HepG2 (cell line): ENCODE results near the gene TTC16. TPM values are rescaled to one million over a fixed set of nuclear protein-coding genes. Genes with fewer than 3 reads are reported as not detected.
A peak's percentile ranks its signal among the peaks of the same experiment; 100 is the strongest.

Experiments
- ETV6 ChIP-seq: sonication (generic); formaldehyde crosslinking; conservative IDR thresholded peaks from 2 replicates; pipeline ENCODE4 v1.4.0; 2020; ENCODE audit warnings: missing genetic modification reagents
- FOXO1 ChIP-seq: sonication (generic); formaldehyde crosslinking; IDR thresholded peaks from 2 replicates; pipeline ENCODE4 v1.4.0; 2020; ENCODE audit warnings: missing genetic modification reagents
- HNRNPK ChIP-seq: fragments of 200-400 bp; formaldehyde crosslinking; IDR thresholded peaks from 2 replicates; pipeline ENCODE4 v1.6.1; 2018; ENCODE audit warnings: low read length, low read depth, moderate library complexity, mild to moderate bottlenecking; ENCODE audit not compliant: poor library complexity, severe bottlenecking
- KIAA2018 ChIP-seq: sonication (generic); formaldehyde crosslinking; IDR thresholded peaks from 2 replicates; pipeline ENCODE4 v1.5.0; 2020; ENCODE audit warnings: mild to moderate bottlenecking, missing genetic modification reagents, borderline replicate concordance
- MYNN ChIP-seq: sonication (generic); formaldehyde crosslinking; IDR thresholded peaks from 2 replicates; pipeline ENCODE4 v1.4.0; 2020; ENCODE audit warnings: mild to moderate bottlenecking, low read depth, missing genetic modification reagents
- NR2C2 ChIP-seq: sonication (generic); formaldehyde crosslinking; IDR thresholded peaks from 2 replicates; pipeline ENCODE4 v1.4.0; 2020; ENCODE audit warnings: missing genetic modification reagents, mild to moderate bottlenecking, moderate library complexity, borderline replicate concordance
- NRL ChIP-seq: sonication (generic); formaldehyde crosslinking; IDR thresholded peaks from 2 replicates; pipeline ENCODE4 v1.5.0; 2020; ENCODE audit warnings: missing genetic modification reagents, mild to moderate bottlenecking, moderate library complexity, borderline replicate concordance
- SETDB1 ChIP-seq: sonication (generic); formaldehyde crosslinking; IDR thresholded peaks from 2 replicates; pipeline ENCODE4 v1.5.1; 2020; ENCODE audit warnings: missing genetic modification reagents, mild to moderate bottlenecking, borderline replicate concordance
- TIGD3 ChIP-seq: sonication (generic); formaldehyde crosslinking; IDR thresholded peaks from 2 replicates; pipeline ENCODE4 v1.5.1; 2020; ENCODE audit warnings: mild to moderate bottlenecking, missing genetic modification reagents, borderline replicate concordance
- ZBTB46 ChIP-seq: sonication (generic); formaldehyde crosslinking; IDR thresholded peaks from 2 replicates; pipeline ENCODE4 v1.4.0; 2020; ENCODE audit warnings: mild to moderate bottlenecking, missing genetic modification reagents, borderline replicate concordance
- ZNF282 ChIP-seq: fragments of 450-650 bp; IDR thresholded peaks from 2 replicates; pipeline ENCODE4 v1.6.1; 2018; ENCODE audit not compliant: partially characterized antibody
- ZNF557 ChIP-seq: sonication (generic); formaldehyde crosslinking; IDR thresholded peaks from 2 replicates; pipeline ENCODE4 v1.4.0; 2020; ENCODE audit warnings: missing genetic modification reagents
- polyA plus RNA-seq, 8 experiments: library from polyadenylated mRNA; depleted of rRNA in 3 of 8; stranded (reverse) in 7 of 8; unstranded in 1 of 8; fragments of >200 nt; fragmentation: Illumina TruSeq in 4 of 8; extraction: Trizol in 4 of 8; gene quantifications; 2 replicates each; pipeline versions ENCODE4 v1.2.1 to v1.2.3, GENCODE V29; 2011 to 2016; ENCODE audit warnings: low read depth in 4 of 8, missing spikeins in 1 of 8, mixed read lengths in 1 of 8; ENCODE audit not compliant: insufficient read depth in 1 of 8
- total RNA-seq, 5 experiments: library from RNA; depleted of rRNA; stranded (reverse); fragments of >200 nt; fragmentation: Illumina TruSeq; extraction: Trizol; gene quantifications; 2 replicates each; pipeline ENCODE4 v1.2.3, GENCODE V29; 2016; ENCODE audit warnings: low read depth in 1 of 5
- TF ChIP-seq, protein P1 (sequence below): sonication (generic); formaldehyde crosslinking; IDR thresholded peaks from 2 replicates; pipeline ENCODE4 v1.4.0; 2020; ENCODE audit warnings: missing genetic modification reagents
- TF ChIP-seq, protein P2 (sequence below): sonication (generic); formaldehyde crosslinking; IDR thresholded peaks from 2 replicates; pipeline ENCODE4 v1.4.0; 2020; ENCODE audit warnings: missing genetic modification reagents; ENCODE audit errors: not compliant biosample characterization

Gene TTC16
- total and polyA plus RNA-seq, 2 of the 13 experiments (the other 11 are each of a cell fraction or from before 2014, with no cell fraction given): not detected

DNA sequence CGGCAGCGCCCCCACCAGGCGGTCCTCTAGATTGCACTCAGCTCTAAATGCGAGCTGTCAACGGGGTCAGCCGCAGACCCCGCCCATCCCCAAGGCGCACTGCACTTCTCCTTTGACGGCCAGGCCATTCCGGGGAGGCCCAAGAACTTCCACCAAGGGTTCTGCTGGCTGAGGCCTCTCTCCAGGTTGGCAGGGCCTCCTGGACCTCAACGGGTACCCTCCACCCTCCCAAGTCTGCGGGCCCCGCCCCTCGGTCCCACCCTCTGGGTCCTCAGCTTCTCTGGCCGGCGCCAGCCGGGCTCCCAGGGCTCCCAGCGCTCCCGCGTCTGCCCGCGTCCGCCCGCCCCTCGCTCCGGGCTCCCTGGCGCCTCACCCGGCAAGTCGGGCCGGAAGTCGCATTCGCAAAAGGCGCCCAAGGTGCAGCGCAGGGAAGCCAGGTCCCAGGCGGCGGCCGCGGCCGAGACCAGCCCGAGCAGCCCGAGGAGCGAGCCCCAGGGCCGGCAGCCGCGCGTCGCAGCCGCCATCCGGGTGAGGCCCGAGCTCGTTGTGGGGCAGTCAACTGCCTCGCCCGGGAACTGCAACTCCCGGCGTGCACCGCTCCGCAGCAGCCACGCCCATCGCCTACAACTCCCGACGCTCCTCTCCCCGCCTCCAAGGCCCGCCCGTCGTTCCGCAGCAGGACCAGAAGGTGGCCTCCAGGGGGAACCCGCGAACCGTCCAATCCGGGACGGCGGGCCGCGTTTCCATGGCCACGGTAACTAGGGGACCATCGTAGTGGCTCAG, 19.1 kb downstream of the TTC16 start, which contains the start of gene TOR2A (continued):
- TF ChIP-seq SETDB1 (CRISPR knock-in tag) (no peak), TIGD3 (CRISPR knock-in tag) (no peak), MYNN (CRISPR knock-in tag) (peak; percentile 99), FOXO1 (CRISPR knock-in tag) (peak; percentile 54; the same call in 1 of the 2 replicates), KIAA2018 (CRISPR knock-in tag) (peak; percentile 80; the same call in 1 of the 2 replicates), NR2C2 (CRISPR knock-in tag) (peak; percentile 70), ZBTB46 (CRISPR knock-in tag) (peak; percentile 92; the same call in 1 of the 2 replicates), ETV6 (no peak; the same call in 1 of the 2 replicates), HNRNPK (peak; percentile 42), NRL (CRISPR knock-in tag) (peak; percentile 49), ZNF282 (no peak), ZNF557 (CRISPR knock-in tag) (no peak)
- TF ChIP-seq, protein P1, sequence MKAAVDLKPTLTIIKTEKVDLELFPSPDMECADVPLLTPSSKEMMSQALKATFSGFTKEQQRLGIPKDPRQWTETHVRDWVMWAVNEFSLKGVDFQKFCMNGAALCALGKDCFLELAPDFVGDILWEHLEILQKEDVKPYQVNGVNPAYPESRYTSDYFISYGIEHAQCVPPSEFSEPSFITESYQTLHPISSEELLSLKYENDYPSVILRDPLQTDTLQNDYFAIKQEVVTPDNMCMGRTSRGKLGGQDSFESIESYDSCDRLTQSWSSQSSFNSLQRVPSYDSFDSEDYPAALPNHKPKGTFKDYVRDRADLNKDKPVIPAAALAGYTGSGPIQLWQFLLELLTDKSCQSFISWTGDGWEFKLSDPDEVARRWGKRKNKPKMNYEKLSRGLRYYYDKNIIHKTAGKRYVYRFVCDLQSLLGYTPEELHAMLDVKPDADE: no peak
- TF ChIP-seq, protein P2, sequence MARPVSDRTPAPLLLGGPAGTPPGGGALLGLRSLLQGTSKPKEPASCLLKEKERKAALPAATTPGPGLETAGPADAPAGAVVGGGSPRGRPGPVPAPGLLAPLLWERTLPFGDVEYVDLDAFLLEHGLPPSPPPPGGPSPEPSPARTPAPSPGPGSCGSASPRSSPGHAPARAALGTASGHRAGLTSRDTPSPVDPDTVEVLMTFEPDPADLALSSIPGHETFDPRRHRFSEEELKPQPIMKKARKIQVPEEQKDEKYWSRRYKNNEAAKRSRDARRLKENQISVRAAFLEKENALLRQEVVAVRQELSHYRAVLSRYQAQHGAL (CRISPR knock-in tag): no peak
